Ovary (tissue), 9 donors: ENCODE measurements around the gene TTC7B. TPM values are rescaled to one million over a fixed set of nuclear protein-coding genes. Genes with fewer than 3 reads are reported as not detected.

Source experiments
- DNase-seq, 5 donors: peaks; one replicate each; pipeline ENCODE4 v3.0.0-alpha.2; 2019 to 2020
- H3K27ac ChIP-seq, 2 donors: fragments of 200-600 bp; one replicate each; pipeline versions ENCODE4 v1.5.1 to v1.8.0; 2019 to 2022
- H3K27me3 ChIP-seq: fragments of 200-600 bp; one replicate; pipeline ENCODE4 v1.8.0; 2022
- H3K36me3 ChIP-seq: fragments of 200-600 bp; sonication (generic); one replicate; pipeline ENCODE4 v1.5.1; 2019
- H3K4me1 ChIP-seq: one replicate; pipeline ENCODE4 v1.8.1; 2013; ENCODE audit warnings: mild to moderate bottlenecking, moderate library complexity; ENCODE audit not compliant: insufficient read depth
- H3K4me3 ChIP-seq: fragments of 200-600 bp; sonication (generic); one replicate; pipeline ENCODE4 v1.5.1; 2017
- H3K9me3 ChIP-seq, 2 donors: fragments of 200-600 bp in 1 of 2; sonication (generic) in 1 of 2; one replicate each; pipeline versions ENCODE4 v1.5.1 to v1.8.1; 2013 to 2019; ENCODE audit warnings: mild to moderate bottlenecking in 1 of 2, moderate library complexity in 1 of 2
- CTCF ChIP-seq, 3 donors: fragments of 450-650 bp in 2 of 3; fragments of 200-600 bp in 1 of 3; IDR thresholded peaks; one replicate each; pipeline versions ENCODE4 v1.5.1 to v1.8.0; 2016 to 2022; ENCODE audit warnings: antibody characterized with exemption in 3 of 3, mild to moderate bottlenecking in 1 of 3
- EP300 ChIP-seq: sonication (generic); formaldehyde crosslinking; IDR thresholded peaks from one replicate; pipeline ENCODE4 v1.6.1; 2017; ENCODE audit warnings: antibody characterized with exemption
- POLR2A ChIP-seq: fragments of 450-650 bp; IDR thresholded peaks from one replicate; pipeline ENCODE4 v1.6.1; 2017; ENCODE audit warnings: antibody characterized with exemption, mild to moderate bottlenecking, moderate library complexity
- WGBS, 3 donors: extraction: QIAGEN DNeasy Blood & Tissue Kit in 1 of 3; methylation state at CpG; one replicate each; pipeline versions ENCODE4 v1.1.5 to v1.1.7; 2013 to 2017; 5-methylcytosine and 5-hydroxymethylcytosine counted together
- intact Hi-C, 4 donors: fragments of 100-400 bp; cut with DNase I; formaldehyde crosslinking; loops; one replicate each; pipeline versions ENCODE4 v1.11.0 to v1.15.1; 2022 to 2023
- polyA plus RNA-seq, 2 donors: library from polyadenylated mRNA; stranded (reverse); fragments of 200-250 nt in 1 of 2; fragments of 350-450 nt in 1 of 2; fragmentation: Illumina TruSeq in 1 of 2; extraction: RNeasy Lipid Tissue Mini Kit (QIAGEN cat#74804) in 1 of 2; gene quantifications; one replicate each; pipeline ENCODE4 v1.2.3, GENCODE V29; 2013 to 2014
- total RNA-seq, 7 donors: library from RNA; depleted of rRNA in 2 of 7; stranded (reverse); fragments of >200 nt in 2 of 7; fragmentation: NEBNext Ultra II Directional in 3 of 7; extraction: Animal tissue kit (Norgen Biotek cat#: 25700) in 3 of 7; gene quantifications; one replicate each; pipeline versions ENCODE4 v1.1.0 to v1.2.4, GENCODE V29; 2016 to 2023
- donor health status: DM: no; HTN: no; CAD: no; lungs with moderate emphysema.
- donor health status: DM: no; HTN: no; CAD: no.
- donor health status: Bipolar disorder and iron deficiency.
- donor health status: DM: yes; HTN: yes; CAD: no.
- donor health status: DM: no; HTN: no; CAD: no.
- donor health status: DM: yes; HTN: yes; CAD: no.

TTC7B gene
- total and polyA plus RNA-seq, 9 donors, result 18.2 to 39.5 (median 34.2) TPM

DNA sequence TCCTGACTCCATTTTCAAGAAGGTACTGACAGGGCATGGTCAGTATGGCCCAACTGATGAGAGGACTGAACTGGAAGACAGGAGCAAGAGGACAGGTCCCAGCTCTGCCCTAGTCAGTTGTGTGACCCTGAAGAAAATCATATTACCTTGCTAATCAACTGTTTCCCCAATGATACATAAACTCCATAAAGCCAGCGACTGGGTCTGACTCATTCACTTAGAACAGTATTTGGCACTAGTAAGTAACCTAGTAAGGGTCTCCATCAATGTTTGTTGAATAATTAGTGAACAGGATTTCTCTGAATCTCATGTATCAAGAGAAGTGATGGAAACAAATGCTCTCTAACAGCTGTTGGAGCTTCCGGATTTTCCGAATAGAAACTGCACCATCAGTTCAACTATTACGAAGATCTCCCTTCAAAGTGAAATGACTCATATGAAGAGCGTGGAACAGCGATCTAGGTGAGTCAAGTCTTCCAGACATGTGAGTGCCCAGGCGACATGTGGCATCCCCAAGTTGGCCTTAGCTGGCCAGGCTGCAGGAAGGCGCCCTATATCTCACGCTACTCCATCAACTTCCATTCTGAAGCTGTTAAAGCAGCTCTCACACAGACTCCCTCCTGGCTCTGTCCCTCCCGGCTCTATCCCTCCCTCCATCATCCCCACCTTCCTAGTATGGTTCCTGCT lies 94.5 kb downstream of the TTC7B start:
- Histone ChIP-seq H3K9me3 (no peaks in the 10 kb centered on the region), H3K27ac (no peak overlapping the region), H3K4me1 (no peaks in the 10 kb centered on the region), H3K36me3 (no peaks in the 10 kb centered on the region), H3K27me3 (no peaks in the 10 kb centered on the region), H3K4me3 (no peak overlapping the region)
- intact Hi-C loops, result no loop called here
- TF ChIP-seq CTCF (IDR thresholded peaks at IDR 0.05) (no peak), POLR2A (no peak), EP300 (no peak)
- no peak for DNase-seq
- WGBS, 3 donors, result 93 to 94% (median 93%) methylated on average over 10 of the region's 10 CpGs

DNA sequence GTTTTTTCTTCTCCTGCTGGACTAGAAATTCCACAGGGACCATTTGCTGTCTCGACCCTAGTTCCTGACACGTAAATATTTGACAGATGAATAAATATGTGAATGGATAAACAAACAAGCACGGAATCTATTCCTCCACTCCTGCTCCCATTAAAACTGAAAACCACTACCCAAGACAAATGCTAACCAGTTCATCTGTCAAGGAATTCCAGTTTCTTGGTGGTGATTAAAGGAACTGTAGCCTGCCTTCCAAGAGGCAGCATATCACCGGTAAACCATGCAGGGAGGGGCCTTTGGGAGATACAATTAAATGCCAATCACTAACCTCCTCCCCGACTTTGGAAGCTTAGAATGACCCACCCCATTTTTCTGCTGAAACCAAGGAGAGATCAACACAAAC lies 95.4 kb downstream of the TTC7B start:
- no peak for TF ChIP-seq CTCF (IDR thresholded peaks at IDR 0.05)
- TF ChIP-seq EP300, result no peak
- TF ChIP-seq POLR2A, result no peak
- Histone ChIP-seq H3K9me3 (no peaks in the 10 kb centered on the region), H3K27me3 (no peaks in the 10 kb centered on the region), H3K36me3 (no peaks in the 10 kb centered on the region), H3K27ac (no peak overlapping the region), H3K4me1 (no peaks in the 10 kb centered on the region), H3K4me3 (no peak overlapping the region)
- WGBS, 3 donors, result 57 to 62% (median 60%) methylated on average over 5 of the region's 5 CpGs
- intact Hi-C loops, result no loop called here
- no peak for DNase-seq

DNA sequence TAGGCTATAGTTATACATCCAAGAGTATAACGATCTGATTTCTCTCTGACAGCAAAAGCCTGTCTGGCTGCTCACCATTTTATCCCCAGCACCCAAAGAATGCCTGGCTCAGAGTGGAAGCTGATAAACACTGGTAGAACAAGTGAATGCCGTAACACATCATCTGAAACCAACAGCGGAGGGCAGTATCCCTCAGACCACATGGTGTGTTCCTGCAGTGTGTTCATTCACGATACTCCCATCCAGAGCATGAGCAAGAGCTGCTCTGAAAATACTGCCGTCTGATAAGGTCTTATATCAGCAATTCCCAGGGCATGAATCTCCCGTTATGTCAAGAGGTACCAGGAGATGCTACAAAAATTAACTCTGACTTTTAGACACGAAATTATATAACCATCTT lies 95.9 kb downstream of the TTC7B start:
- Histone ChIP-seq H3K4me3 (no peak overlapping the region), H3K36me3 (no peaks in the 10 kb centered on the region), H3K4me1 (no peaks in the 10 kb centered on the region), H3K9me3 (no peaks in the 10 kb centered on the region), H3K27ac (no peak overlapping the region), H3K27me3 (no peaks in the 10 kb centered on the region)
- intact Hi-C loops, result no loop called here
- no peak for DNase-seq
- no peak for TF ChIP-seq POLR2A
- TF ChIP-seq EP300, result no peak
- no peak for TF ChIP-seq CTCF (IDR thresholded peaks at IDR 0.05)
- 74 to 83% (median 77%) methylated on average over 7 of the region's 7 CpGs for WGBS, 3 donors

DNA sequence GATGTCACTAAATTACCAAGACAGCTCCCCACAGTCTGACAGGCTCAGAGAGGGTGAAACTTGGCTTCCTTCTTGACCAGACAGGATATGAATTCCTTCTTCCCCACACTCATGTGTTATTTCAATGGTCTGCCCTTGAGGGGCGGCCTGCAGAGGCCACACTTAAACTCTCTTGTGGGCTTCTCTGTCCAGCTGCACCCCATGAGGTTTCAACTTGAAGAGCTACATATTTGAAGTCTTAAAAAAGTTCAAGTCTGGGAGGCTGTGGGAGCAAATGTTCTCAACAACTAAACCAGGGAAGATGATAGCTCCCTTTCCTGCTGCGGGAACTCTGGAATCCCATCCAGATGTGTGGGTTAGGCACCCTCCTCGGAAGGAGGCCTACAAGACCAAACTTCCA lies 98.3 kb downstream of the TTC7B start:
- WGBS, 3 donors, result 23 to 42% (median 33%) methylated on average over 3 of the region's 3 CpGs
- H3K9me3 ChIP-seq, result no peaks in the 10 kb centered on the region
- H3K27me3 ChIP-seq, result no peaks in the 10 kb centered on the region
- no peak overlapping the region for H3K27ac ChIP-seq
- TF ChIP-seq CTCF (IDR thresholded peaks at IDR 0.05), result no peak
- TF ChIP-seq EP300, result no peak
- no peak for TF ChIP-seq POLR2A
- intact Hi-C loops, result no loop called here
- no peak overlapping the region for H3K4me3 ChIP-seq
- no peak for DNase-seq
- no peaks in the 10 kb centered on the region for H3K4me1 ChIP-seq
- no peaks in the 10 kb centered on the region for H3K36me3 ChIP-seq
